WI38 (cell line): ENCODE data around the gene GAS2L2.

Experiments
- H3K4me3 ChIP-seq: 2 replicates; pipeline ENCODE4 v1.5.1; 2011; ENCODE audit warnings: low read depth, mild to moderate bottlenecking, control low read depth, low read length
- TF ChIP-seq, protein P1 (sequence below): IDR thresholded peaks from 2 replicates; pipeline ENCODE4 v1.5.1; 2012; ENCODE audit warnings: low read depth, mild to moderate bottlenecking, control low read depth, low read length

Gene GAS2L2

DNA sequence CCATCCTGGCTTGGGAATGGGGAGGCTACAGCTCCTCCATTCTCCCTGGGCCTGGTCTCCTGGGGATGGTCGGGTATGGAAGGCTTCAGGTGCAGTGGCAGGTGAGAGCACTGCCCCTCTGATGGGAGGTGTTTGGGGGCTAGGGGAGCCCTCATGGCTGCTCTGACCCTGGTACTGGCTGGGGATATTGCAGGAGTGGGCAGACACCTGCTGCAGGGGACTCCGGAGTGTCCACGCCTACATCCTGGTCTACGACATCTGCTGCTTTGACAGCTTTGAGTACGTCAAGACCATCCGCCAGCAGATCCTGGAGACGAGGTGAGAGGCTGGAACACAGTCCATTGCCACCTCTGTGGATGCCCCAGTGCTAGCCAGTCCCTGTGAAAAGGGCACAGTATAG, 12.8 kb downstream of the GAS2L2 start:
- TF ChIP-seq, protein P1, sequence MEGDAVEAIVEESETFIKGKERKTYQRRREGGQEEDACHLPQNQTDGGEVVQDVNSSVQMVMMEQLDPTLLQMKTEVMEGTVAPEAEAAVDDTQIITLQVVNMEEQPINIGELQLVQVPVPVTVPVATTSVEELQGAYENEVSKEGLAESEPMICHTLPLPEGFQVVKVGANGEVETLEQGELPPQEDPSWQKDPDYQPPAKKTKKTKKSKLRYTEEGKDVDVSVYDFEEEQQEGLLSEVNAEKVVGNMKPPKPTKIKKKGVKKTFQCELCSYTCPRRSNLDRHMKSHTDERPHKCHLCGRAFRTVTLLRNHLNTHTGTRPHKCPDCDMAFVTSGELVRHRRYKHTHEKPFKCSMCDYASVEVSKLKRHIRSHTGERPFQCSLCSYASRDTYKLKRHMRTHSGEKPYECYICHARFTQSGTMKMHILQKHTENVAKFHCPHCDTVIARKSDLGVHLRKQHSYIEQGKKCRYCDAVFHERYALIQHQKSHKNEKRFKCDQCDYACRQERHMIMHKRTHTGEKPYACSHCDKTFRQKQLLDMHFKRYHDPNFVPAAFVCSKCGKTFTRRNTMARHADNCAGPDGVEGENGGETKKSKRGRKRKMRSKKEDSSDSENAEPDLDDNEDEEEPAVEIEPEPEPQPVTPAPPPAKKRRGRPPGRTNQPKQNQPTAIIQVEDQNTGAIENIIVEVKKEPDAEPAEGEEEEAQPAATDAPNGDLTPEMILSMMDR = no peak
- H3K4me3 ChIP-seq = no peak overlapping the region

DNA sequence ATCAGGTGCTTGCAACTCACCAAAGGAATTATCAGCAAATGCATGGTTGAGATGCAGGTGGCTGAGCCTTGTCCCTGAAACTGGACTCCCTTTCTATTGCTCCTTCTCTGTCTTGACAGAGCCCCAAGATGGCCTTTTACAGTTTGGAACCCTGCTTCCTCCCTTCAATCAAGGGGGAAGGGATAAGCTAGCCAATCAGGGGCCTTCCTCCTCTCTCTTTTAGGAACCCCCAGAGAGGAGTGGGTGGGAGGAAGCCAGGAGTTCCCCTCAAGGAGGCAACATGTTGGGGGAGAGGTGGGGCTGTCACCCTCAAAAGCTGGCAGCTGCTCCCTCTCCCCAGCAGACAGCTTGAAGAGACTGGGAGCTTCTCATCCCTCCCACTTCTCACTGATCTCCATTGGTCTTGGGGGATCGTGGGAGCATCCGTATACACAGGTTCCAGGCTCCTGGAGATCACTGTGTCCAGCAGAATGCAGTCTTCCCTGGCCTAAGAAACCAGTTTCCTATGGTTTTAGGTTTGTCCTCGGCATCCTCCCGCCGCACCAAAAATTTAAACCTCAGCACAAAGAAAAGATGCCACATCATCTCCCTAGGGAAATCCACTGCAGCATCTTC, 14.4 kb downstream of the GAS2L2 start:
- TF ChIP-seq, protein P1 = no peak
- no peak overlapping the region for H3K4me3 ChIP-seq

DNA sequence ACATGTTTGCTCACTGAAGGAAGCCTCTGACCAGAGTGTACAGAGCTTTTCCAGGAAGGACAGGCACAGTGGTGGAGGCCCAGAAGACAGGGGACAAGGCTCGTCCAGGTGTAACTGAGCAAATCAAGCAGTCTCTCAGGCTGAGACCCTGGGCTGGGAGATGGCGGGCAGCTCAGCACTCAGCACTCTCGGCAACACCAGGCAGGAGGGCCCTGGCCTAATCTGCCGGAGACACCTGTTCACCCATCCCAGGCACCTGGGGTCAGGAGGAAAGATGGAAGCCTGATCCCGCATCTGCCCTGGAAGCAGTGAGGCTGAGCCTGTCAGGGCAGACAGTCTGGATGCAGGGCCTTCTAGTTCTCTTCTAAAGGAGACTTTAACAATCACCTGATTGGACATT, 16.8 kb downstream of the GAS2L2 start:
- TF ChIP-seq, protein P1 = no peak
- no peak overlapping the region for H3K4me3 ChIP-seq

DNA sequence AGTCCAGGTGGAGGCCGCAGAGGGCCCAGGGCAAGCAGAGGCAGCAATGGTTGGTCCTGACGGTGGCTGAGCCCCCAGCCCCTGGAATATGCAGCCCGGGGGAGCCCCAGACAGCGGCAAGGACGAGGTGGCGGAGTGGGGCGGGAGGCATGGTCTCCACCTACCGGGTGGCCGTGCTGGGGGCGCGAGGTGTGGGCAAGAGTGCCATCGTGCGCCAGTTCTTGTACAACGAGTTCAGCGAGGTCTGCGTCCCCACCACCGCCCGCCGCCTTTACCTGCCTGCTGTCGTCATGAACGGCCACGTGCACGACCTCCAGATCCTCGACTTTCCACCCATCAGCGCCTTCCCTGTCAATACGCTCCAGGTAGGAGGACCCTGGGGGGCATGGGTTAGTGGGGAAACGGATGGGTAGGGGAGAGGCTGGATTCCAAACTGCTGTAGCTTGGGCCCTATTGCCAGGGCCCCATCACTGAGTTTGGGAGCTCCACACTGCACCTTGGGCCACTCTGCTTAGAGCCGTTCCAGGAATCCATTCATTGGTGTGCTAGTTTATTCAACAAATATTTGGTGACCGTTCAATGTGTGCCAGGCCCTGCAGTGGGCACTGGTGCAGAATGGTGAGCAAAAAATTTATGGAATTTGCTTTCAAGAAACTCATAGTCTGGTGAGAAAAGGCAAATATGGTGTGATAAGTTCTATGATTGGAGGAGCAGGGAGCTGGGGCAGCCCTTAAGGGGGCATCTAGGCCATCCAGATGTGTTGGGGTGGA, 17.8 kb downstream of the GAS2L2 start:
- TF ChIP-seq, protein P1 = no peak
- H3K4me3 ChIP-seq = no peak overlapping the region

DNA sequence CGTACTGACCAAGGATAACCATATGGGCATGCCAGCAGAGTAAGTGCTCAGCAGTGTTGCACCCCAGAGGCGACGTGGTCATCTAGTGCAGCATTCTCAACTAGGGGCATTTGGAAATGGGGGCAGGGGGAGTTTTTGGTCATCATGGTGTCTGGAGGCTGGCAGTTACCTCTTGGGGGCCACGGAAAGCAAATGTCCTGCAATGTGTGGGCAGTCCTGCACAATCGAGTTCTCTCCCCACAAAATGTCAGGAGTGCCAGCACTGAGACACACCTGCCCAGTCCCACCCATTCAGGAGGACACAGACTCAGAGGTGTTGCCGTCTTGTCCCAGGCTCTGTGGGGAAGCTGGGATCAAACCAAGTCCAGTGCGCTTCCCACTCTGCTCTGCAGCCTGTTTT, 18.6 kb downstream of the GAS2L2 start:
- H3K4me3 ChIP-seq = no peak overlapping the region
- TF ChIP-seq, protein P1 = no peak

DNA sequence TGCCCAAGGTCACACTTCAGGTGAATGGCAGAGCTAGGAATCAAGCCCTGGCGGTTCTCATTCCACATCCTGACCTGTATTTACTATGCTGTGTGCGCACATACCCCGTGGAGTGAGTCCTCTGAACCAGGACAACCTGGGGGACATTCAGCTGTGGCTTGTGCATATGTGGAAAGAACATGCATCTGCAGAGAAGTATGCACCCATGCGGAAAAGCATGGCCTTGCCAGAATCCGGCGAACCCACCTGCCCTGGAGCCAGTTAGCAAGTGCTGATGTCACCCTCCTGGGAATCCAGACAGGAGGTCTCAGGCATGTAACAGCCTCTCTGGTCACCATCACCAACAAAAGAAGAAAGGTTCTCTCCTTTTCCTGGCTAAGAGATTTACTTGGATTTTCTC, 19.7 kb downstream of the GAS2L2 start:
- no peak overlapping the region for H3K4me3 ChIP-seq
- TF ChIP-seq, protein P1 = no peak

DNA sequence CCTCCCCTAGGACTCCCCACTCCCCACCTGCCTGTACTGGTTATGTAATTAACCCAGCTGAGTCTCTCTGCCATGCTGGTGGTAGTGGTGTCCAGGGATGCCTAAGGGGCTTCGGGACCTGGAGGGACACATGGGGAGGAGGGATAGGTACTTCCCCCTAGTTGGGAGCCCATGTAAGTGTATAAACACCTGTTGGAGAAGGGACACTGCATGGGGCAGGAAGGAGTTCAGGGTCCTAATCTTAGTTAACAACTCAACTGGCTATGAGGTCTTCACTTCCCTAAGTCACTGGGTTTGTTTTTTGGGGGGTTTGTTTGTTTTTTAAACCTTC, 20.3 kb downstream of the GAS2L2 start:
- TF ChIP-seq, protein P1 = no peak
- no peak overlapping the region for H3K4me3 ChIP-seq
